ENCODE data around the gene COL12A1.

GRCh38 chr6:75213112-75213511 is 7.3 kb upstream of the COL12A1 start:
- no peak for TF ChIP-seq POLR2A (IDR thresholded peaks at IDR 0.05; ENCODE audit: low read depth, low read length)
- no peak for TF ChIP-seq TAF1 (IDR thresholded peaks at IDR 0.05; ENCODE audit: borderline replicate concordance, low read depth, low read length)
- no peak for TF ChIP-seq POLR2AphosphoS5 (IDR thresholded peaks at IDR 0.05; ENCODE audit: low read depth, low read length)

Measured in GM12892 (cell line).